WTC11 (cell line): ENCODE results near the gene DYNC2LI1. TPM values are rescaled to one million over a fixed set of nuclear protein-coding genes. Genes with fewer than 3 reads are reported as not detected.

ENCODE experiments used
- ATAC-seq: fragments of 200-7000 bp; cut with Tn5 transposase; 2 replicates; pipeline ENCODE4 v1.10.0; 2021; ENCODE audit warnings: mild to moderate bottlenecking, moderate library complexity
- CTCF ChIA-PET: fragments of 300-600 bp; sonication (Branson Sonifier 250); formaldehyde crosslinking; loops from one replicate; lab custom pipeline; 2021; ENCODE audit warnings: antibody characterized with exemption; lab: Charles Lee
- POLR2A ChIA-PET: fragments of 350-600 bp; sonication (Branson Sonifier 250); formaldehyde crosslinking; loops from one replicate; lab custom pipeline; 2021; ENCODE audit warnings: antibody characterized with exemption; lab: Charles Lee
- DNase-seq: peaks from one replicate; pipeline ENCODE4 v3.0.0; 2021; ENCODE audit warnings: low spot score
- H3K27ac Mint-ChIP-seq: 2 replicates; pipeline ENCODE4 v1.8.0; 2021; ENCODE audit warnings: mixed read lengths
- H3K27me3 Mint-ChIP-seq: 2 replicates; pipeline ENCODE4 v1.8.0; 2021; ENCODE audit warnings: low read depth, mild to moderate bottlenecking, moderate library complexity, mixed read lengths
- H3K36me3 Mint-ChIP-seq: 2 replicates; pipeline ENCODE4 v1.8.0; 2021; ENCODE audit warnings: mixed read lengths
- H3K4me1 Mint-ChIP-seq: 2 replicates; pipeline ENCODE4 v1.8.0; 2022; ENCODE audit warnings: mixed read lengths
- H3K4me3 Mint-ChIP-seq: 2 replicates; pipeline ENCODE4 v1.8.0; 2021; ENCODE audit warnings: mild to moderate bottlenecking, moderate library complexity, mixed read lengths
- H3K9me3 Mint-ChIP-seq: 2 replicates; pipeline ENCODE4 v1.8.0; 2021; ENCODE audit warnings: mixed read lengths
- AFF4 ChIP-seq: sonication (generic); formaldehyde crosslinking; IDR thresholded peaks from 2 replicates; pipeline ENCODE4 v1.8.1; 2023; ENCODE audit warnings: mild to moderate bottlenecking, missing genetic modification reagents, borderline replicate concordance
- CBFB ChIP-seq: sonication (generic); formaldehyde crosslinking; IDR thresholded peaks from 2 replicates; pipeline ENCODE4 v1.8.1; 2022; ENCODE audit warnings: mild to moderate bottlenecking, low read depth, missing genetic modification reagents
- E2F4 ChIP-seq: sonication (generic); formaldehyde crosslinking; IDR thresholded peaks from 2 replicates; pipeline ENCODE4 v1.8.1; 2022; ENCODE audit warnings: low read depth, mild to moderate bottlenecking, moderate library complexity, missing genetic modification reagents, borderline replicate concordance
- ELF4 ChIP-seq: sonication (generic); formaldehyde crosslinking; IDR thresholded peaks from 2 replicates; pipeline ENCODE4 v1.8.1; 2022; ENCODE audit warnings: low read depth, mild to moderate bottlenecking, moderate library complexity, missing genetic modification reagents
- FOXK1 ChIP-seq: sonication (generic); formaldehyde crosslinking; IDR thresholded peaks from 2 replicates; pipeline ENCODE4 v1.8.0; 2022; ENCODE audit warnings: mild to moderate bottlenecking, moderate library complexity, missing genetic modification reagents
- FOXP1 ChIP-seq: sonication (generic); formaldehyde crosslinking; IDR thresholded peaks from 2 replicates; pipeline ENCODE4 v1.8.0; 2022; ENCODE audit warnings: missing genetic modification reagents, mild to moderate bottlenecking, moderate library complexity, borderline replicate concordance
- GABPB1 ChIP-seq: sonication (generic); formaldehyde crosslinking; IDR thresholded peaks from 2 replicates; pipeline ENCODE4 v1.8.1; 2023; ENCODE audit warnings: mild to moderate bottlenecking, missing genetic modification reagents
- GRHL2 ChIP-seq: fragments of 250-450 bp; sonication (Bioruptor Pico); IDR thresholded peaks from 2 replicates; pipeline ENCODE4 v1.8.0; 2022; ENCODE audit warnings: mild to moderate bottlenecking, moderate library complexity; ENCODE audit not compliant: insufficient replicate concordance, severe bottlenecking
- KAT7 ChIP-seq: sonication (generic); formaldehyde crosslinking; IDR thresholded peaks from 2 replicates; pipeline ENCODE4 v1.8.1; 2023; ENCODE audit warnings: missing genetic modification reagents, mild to moderate bottlenecking, borderline replicate concordance
- MXD4 ChIP-seq: fragments of 250-450 bp; sonication (Bioruptor Pico); IDR thresholded peaks from 2 replicates; pipeline ENCODE4 v1.8.0; 2021; ENCODE audit warnings: mild to moderate bottlenecking, moderate library complexity, borderline replicate concordance
- OVOL2 ChIP-seq: fragments of 250-450 bp; sonication (Bioruptor Pico); IDR thresholded peaks from 2 replicates; pipeline ENCODE4 v1.9.0; 2021; ENCODE audit warnings: mild to moderate bottlenecking, borderline replicate concordance
- SMAD3 ChIP-seq: sonication (generic); formaldehyde crosslinking; IDR thresholded peaks from 2 replicates; pipeline ENCODE4 v1.8.0; 2022; ENCODE audit warnings: missing genetic modification reagents, mild to moderate bottlenecking, borderline replicate concordance
- total RNA-seq: library from RNA; stranded (reverse); gene quantifications from 3 replicates; pipeline ENCODE4 v1.2.3, GENCODE V29; 2021
- TF ChIP-seq, protein P1 (sequence below): sonication (generic); formaldehyde crosslinking; IDR thresholded peaks from 2 replicates; pipeline ENCODE4 v1.8.1; 2023; ENCODE audit warnings: mild to moderate bottlenecking, missing genetic modification reagents, moderate library complexity
- TF ChIP-seq, protein P2 (sequence below): fragments of 250-450 bp; sonication (Bioruptor Pico); IDR thresholded peaks from 2 replicates; pipeline ENCODE4 v1.8.0; 2021; ENCODE audit warnings: mild to moderate bottlenecking
- TF ChIP-seq, protein P3 (sequence below): sonication (generic); formaldehyde crosslinking; IDR thresholded peaks from 2 replicates; pipeline ENCODE4 v1.8.0; 2022; ENCODE audit warnings: mild to moderate bottlenecking, missing genetic modification reagents

DYNC2LI1 gene
- total RNA-seq, 1 experiment from 2014 or later, result 7.0 TPM

DNA sequence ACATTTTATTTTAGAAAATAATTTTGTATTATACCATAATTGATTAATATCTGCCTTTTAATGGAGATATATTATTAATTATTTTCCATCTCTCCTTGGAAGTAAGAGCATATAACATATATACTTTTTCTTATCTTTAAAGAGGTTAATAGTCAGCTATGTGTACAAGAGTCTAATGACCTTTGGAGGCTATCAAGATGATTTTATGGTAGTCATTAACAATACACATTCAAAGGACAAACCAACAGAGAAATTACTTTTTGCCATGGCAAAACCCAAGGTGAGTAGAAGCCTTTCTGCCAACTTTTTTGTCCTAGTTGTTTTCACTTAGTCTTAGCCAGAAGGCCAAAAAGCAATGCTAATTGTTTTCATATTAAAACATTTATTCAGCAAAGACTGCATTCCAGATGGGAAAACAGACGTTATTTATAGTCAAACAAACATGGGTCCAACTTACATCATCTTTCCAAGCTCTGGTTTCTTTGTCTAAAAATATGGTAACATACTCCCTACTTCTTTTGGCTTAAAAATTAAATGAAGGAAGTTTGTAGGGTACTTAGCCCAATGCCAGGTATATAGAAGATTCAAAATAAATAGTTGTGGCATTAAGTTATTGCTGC lies 9.6 kb upstream of the DYNC2LI1 start (continued):
- no peak for TF ChIP-seq AFF4 (CRISPR knock-in tag)
- no peak for TF ChIP-seq SMAD3 (CRISPR knock-in tag)
- TF ChIP-seq, protein P1, sequence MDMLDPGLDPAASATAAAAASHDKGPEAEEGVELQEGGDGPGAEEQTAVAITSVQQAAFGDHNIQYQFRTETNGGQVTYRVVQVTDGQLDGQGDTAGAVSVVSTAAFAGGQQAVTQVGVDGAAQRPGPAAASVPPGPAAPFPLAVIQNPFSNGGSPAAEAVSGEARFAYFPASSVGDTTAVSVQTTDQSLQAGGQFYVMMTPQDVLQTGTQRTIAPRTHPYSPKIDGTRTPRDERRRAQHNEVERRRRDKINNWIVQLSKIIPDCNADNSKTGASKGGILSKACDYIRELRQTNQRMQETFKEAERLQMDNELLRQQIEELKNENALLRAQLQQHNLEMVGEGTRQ, result no peak
- no peak for TF ChIP-seq CBFB (CRISPR knock-in tag)
- no peak for TF ChIP-seq OVOL2 (CRISPR knock-in tag)
- TF ChIP-seq, protein P2, sequence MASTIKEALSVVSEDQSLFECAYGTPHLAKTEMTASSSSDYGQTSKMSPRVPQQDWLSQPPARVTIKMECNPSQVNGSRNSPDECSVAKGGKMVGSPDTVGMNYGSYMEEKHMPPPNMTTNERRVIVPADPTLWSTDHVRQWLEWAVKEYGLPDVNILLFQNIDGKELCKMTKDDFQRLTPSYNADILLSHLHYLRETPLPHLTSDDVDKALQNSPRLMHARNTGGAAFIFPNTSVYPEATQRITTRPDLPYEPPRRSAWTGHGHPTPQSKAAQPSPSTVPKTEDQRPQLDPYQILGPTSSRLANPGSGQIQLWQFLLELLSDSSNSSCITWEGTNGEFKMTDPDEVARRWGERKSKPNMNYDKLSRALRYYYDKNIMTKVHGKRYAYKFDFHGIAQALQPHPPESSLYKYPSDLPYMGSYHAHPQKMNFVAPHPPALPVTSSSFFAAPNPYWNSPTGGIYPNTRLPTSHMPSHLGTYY (CRISPR knock-in tag), result no peak
- TF ChIP-seq MXD4 (CRISPR knock-in tag), result no peak
- TF ChIP-seq E2F4 (CRISPR knock-in tag), result no peak
- no peak for TF ChIP-seq FOXP1 (CRISPR knock-in tag)
- no peak for TF ChIP-seq GABPB1 (CRISPR knock-in tag)
- TF ChIP-seq KAT7 (CRISPR knock-in tag), result no peak
- no peak for TF ChIP-seq GRHL2
- TF ChIP-seq, protein P3, sequence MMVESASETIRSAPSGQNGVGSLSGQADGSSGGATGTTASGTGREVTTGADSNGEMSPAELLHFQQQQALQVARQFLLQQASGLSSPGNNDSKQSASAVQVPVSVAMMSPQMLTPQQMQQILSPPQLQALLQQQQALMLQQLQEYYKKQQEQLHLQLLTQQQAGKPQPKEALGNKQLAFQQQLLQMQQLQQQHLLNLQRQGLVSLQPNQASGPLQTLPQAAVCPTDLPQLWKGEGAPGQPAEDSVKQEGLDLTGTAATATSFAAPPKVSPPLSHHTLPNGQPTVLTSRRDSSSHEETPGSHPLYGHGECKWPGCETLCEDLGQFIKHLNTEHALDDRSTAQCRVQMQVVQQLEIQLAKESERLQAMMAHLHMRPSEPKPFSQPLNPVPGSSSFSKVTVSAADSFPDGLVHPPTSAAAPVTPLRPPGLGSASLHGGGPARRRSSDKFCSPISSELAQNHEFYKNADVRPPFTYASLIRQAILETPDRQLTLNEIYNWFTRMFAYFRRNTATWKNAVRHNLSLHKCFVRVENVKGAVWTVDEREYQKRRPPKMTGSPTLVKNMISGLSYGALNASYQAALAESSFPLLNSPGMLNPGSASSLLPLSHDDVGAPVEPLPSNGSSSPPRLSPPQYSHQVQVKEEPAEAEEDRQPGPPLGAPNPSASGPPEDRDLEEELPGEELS (CRISPR knock-in tag), result no peak
- no peak for TF ChIP-seq ELF4 (CRISPR knock-in tag)

DNA sequence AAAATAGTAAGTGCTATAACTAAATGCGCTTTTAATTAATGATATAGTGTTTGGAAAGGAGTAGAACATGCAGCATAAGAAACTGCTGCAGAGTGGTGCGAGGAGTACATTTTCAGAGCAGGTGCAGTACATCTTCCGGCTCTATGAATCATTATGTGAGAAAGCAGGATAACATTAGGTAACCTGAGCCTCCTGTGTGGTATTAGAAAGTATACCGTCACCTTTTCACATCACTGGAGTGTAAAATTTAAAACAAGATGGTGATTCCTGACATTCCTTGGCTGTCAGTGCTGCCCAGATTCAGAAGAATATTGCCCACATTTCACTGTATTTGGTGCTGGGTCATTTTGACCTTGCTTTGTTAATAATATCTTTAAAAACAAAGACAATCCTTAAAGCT lies 7.8 kb upstream of the DYNC2LI1 start:
- CTCF ChIA-PET, result no interaction called here
- POLR2A ChIA-PET, result no interaction called here
- Mint-ChIP-seq H3K27me3 (no peaks in the 10 kb centered on the region), H3K4me3 (no peak overlapping the region), H3K27ac (no peak overlapping the region), H3K4me1 (no peaks in the 10 kb centered on the region), H3K9me3 (no peaks in the 10 kb centered on the region), H3K36me3 (no peaks in the 10 kb centered on the region)
- DNase-seq (no peak), ATAC-seq (no peak)
- no peak for TF ChIP-seq FOXK1
